HG02938 (cell line): ENCODE data around the gene OXGR1.
A peak's percentile ranks its signal among the peaks of the same experiment; 100 is the strongest.
"Not testable (repeated sequence)": the region's sequence is repeated elsewhere in the genome, so short reads cannot be mapped to it uniquely, and the experiment has no call there.

ENCODE experiments used
- ATAC-seq: cut with Tn5 transposase; IDR thresholded peaks from one replicate; pipeline ENCODE4 v1.9.1; 2021; ENCODE audit warnings: mild to moderate bottlenecking, moderate library complexity; ENCODE audit not compliant: unreplicated experiment

Gene OXGR1

DNA sequence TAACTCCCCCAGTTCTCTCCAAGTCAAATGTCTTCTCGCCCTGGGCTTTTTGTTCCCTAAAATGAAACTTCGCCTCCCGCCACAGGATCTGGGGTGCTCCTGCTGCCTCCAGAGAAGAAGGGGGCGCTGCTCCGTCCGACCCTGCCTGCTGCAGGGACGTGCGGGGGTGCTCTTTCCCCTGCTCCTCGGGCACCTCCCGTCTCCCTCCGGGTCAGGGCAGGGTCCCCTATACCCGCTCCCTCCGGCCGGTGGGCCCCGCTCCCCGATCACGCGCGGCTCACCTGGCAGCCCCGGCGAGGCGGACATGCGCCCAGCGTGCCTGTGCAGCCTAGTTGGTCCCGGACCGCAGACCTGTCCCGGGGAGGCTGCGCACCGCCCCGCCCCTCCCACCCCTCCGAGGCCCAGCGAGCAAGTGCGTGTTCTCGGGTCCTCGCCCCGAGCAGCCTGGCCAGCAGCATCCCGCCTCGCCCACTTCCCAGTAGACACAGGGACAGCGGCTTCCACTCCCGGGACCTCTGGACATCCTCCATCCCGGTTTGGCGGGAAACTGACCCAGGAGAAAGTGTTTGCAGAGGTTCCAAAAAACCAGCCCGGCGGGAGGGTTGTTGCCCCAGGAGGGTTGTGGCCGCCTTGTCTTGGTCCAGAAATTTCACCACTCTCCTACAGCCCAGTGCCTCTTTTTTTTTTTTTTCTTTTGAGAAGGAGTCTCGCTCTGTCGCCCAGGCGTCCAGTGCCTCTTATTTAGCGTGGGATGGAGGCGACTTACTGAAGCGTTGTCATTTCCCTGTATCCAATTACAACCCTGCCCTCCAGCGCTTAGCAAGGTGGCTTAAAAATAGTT, at the start of gene OXGR1:
TSS of gene OXGR1 (minus strand) at position 460 of the 841 bp plus-strand sequence. CDS start 6,717 bp downstream, outside the sequence.
- ATAC-seq = no peak

GRCh38 chr13:97043302-97043701, 49.0 kb upstream of the OXGR1 start:
- ATAC-seq = no peak

GRCh38 chr13:97030705-97031452, 36.6 kb upstream of the OXGR1 start:
- ATAC-seq = peak; percentile 56

DNA sequence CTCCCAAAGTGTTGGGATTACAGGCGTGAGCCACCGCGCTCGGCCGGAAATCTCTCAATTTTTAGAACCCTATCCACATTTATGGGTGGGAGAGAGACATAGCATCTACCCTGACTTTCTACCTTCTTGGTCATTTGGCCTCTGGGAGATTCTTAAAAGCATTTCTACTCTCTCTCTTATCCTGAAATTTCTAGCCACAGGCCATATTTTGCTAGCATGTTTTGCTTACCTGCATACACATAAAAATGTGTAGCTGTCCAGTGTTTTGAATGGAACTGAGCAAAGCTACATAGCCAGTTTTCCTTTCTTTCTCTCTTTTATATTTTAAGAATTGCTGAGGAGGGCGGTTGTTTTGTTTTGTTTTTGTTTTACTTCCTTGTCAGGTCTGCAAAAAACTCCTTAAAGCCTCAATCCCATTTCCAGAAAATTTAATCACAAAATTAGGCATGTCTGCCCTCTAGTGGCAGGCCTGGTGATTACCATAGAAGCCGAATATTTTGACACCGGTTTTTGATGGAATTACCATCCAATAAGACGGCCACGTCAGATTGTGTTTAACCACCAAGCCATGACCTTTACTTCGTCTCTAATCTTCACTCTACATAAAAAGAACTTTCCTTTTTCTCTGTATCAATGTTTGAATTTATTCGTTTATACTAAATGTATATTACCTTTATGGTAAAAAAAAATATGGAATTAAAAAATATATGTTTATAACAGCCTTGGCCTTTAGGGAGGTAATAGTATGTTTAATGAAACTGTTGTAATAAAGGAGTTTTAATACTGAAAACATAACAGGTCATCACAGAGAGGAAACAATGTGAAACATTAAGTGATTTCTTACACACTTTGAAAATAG, 34.4 kb upstream of the OXGR1 start:
- ATAC-seq = no peak

- ATAC-seq = no peak
Observed at GRCh38 chr13:97027162-97027554, 32.9 kb upstream of the OXGR1 start.

- no peak for ATAC-seq
Observed at GRCh38 chr13:97026531-97027161, 32.4 kb upstream of the OXGR1 start.

DNA sequence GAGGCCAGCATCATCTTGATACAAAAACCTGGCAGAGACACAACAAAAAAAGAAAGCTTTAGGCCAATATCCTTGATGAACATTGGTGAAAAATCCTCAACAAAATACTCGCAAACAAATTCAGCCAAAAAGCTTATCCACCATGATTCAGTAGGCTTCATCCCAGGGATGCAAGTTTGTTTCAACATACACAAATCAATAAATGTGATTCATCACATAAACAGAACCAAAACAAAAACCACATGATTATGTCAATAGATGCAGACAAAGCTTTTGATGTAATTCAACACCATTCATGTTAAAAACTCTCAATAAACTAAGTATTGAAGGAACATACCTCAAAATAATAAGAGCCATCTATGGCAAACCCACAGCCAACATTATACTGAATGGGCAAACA, 29.5 kb upstream of the OXGR1 start:
- ATAC-seq = not testable (repeated sequence)

DNA sequence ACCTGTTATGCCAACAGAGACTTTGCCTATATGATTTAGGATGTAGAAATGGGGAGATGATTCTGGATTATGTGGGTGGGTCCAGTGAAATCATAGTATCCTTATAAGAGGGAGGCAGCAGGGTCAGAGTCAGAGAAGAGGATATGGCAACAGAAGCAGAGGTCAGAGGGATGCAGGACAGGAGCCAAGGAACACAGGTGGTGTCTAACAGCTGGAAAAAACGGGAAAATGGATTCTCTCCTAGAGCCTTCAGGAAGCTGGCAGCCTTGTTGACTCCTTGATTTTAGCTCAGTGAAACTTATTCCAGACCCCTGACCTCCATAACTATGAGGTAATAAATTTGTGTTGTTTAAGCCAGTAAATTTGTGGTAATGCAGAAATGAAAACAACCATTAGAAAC, 28.8 kb upstream of the OXGR1 start:
- ATAC-seq = no peak

- ATAC-seq = no peak
Observed at GRCh38 chr13:97021241-97021640, 27.0 kb upstream of the OXGR1 start.

DNA sequence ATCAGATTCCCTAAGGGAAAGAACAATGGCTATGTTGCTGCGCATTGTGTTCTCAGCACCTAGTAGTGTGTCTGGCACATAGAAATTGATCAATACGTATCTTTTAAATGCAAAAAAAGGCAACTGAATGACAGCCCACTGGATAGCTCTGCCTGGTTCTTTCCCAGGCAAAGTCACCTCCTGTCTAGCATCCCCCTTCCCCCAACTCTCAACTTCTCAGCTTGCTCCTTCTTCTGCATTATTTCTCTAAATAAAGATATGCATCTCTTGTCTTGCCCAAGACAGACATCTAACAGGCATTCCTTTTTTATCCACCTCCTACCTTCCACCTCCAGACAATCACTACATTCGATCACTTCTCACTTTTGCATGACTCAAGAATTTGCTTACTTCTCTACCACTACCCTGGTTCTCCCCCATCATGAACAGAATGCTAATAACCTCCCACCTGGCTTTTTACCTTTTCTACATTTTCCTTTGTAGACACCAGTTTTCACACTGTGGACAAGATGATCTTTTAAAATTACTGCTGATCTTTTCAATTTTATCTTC, 26.5 kb upstream of the OXGR1 start:
- no peak for ATAC-seq

DNA sequence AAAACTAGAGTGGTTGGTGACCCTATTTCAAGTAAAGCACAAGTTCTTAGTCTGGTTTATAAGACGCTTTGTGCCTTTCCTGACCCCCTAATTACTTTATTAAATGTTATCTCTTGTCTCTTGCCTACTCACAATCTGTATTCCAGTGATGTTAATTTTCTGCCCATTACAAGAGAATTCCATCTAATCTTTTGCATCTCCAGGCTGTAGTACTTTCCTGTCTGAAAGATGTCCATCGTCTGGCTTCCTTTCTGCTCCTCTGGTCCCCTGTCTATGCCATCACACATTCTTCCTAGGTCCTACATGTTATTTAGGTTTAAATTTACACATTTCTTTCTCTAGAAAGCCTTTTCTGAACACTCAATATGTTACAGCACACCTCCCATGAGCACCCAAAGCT, 25.9 kb upstream of the OXGR1 start:
- no peak for ATAC-seq

DNA sequence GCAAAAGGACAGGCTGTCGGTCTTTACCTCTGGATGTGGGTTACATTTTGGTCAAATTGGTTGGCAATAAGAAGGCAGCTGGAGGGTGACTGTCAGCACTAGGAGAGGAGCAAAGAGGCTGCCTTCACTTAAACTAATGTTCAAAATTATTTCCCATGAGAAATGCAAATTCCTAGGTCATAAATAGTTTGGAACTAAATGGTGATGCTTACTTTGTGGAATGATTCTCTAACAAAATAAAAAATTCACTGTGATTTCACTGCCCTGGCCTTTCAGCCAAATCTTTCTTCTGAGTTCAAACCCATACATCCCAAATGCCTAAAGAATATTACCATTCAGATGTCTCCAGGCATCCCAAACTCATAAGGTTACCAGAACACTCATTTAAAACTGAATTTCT, 25.0 kb upstream of the OXGR1 start:
- no peak for ATAC-seq

DNA sequence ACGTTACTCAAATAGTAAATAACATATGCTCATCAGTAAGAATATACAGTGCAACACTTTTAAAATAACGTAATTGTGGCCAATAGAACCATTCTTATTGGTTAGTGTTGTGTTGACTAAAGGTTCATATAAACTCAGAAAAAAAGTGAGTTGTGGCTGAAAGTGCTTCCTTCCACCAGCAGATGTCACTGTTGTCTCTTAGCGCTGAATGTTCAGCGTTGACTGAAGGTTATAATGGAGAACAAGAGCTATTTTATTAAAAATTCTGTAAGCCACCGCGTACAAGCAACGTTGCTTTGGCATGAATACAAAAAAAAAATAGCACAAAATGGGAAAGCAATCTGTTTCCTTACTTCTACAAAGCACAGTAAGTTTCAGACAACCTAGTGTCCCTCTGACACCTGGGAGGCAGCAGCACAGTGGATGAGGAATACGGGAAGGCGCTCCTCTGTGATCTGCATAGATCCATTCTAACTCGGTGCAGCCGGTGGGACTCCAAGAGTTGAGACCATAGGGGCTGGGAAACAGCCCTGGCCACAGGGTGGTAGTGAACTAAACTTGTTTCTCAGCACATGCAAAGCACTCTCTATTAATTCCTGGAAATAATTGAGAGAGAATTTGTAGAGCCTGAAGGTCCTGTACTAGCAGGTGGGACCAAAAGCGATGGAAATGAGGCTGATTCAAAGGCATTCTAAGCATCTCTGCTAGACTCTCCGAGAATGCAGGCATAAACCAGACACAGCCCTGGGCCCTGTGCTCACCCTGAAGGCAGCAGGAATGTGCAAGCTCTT, 23.9 kb upstream of the OXGR1 start:
- peak; percentile 94 for ATAC-seq

GRCh38 chr13:97017322-97017721, 23.0 kb upstream of the OXGR1 start:
- ATAC-seq = no peak

DNA sequence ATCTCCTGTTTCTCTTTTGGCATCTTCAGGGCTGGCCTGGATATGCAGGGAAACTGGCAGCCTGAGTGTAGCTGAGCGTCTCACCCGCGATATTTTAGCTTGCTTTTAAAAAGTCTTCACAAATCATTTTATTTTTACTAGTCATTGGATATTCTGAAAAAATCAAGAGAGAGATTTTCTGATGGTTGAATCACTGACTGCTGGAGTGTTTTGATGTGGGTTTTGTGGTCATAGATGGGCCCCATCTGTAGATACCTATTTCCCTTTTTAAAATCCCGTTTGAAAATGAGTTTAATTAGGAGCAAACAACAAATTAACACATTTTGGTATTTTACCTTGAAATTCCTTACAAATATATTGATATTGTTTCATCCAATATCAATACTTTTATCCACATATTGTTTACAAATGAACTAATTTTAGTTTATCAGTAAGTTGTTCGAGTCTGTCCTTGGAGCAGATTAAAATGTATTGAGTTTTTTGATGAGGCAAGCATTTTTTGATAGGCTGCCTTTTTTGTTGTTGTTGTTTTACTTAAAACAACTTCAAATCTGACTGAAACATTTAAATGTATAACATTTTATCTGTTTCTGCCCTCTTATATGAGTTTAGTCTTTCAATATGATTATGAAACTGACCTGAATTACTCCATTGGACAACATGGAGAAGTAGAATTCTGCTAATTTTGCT, 21.5 kb upstream of the OXGR1 start:
- ATAC-seq = no peak

DNA sequence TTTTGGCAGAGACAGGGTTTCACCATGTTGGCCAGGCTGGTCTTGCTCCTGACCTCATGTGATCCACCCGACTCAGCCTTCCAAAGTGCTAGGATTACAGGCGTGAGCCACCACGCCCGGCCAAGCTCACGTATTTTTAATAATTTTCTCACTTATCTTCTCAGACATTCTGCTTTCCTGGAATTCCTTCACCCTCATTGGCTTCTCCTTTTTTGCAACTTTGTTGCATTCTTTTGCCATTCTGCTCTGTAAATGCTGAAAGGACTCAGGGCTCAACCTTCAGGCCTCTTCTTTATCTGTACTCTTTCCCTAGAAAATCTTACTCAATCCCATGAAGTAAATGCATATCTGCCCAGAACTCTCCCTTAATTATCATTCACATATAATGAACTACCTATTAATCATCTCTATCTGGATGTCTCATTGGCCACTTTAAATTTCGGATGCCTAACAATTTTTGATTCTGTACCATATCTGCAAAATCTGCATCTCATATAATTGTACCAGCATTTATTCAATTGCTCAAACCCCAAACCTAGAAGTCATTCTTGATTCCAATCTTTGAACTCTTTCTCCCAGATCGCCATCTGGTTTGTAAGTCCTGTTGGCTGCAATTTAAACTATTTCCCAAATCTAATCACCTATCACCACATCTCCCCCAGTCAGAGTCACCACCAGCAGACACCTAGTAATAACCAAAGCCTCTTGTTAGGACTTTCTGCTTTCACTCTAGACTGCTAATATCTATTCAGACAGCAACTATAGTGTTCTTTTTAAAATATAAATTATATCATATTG, 18.2 kb upstream of the OXGR1 start:
- no peak for ATAC-seq

DNA sequence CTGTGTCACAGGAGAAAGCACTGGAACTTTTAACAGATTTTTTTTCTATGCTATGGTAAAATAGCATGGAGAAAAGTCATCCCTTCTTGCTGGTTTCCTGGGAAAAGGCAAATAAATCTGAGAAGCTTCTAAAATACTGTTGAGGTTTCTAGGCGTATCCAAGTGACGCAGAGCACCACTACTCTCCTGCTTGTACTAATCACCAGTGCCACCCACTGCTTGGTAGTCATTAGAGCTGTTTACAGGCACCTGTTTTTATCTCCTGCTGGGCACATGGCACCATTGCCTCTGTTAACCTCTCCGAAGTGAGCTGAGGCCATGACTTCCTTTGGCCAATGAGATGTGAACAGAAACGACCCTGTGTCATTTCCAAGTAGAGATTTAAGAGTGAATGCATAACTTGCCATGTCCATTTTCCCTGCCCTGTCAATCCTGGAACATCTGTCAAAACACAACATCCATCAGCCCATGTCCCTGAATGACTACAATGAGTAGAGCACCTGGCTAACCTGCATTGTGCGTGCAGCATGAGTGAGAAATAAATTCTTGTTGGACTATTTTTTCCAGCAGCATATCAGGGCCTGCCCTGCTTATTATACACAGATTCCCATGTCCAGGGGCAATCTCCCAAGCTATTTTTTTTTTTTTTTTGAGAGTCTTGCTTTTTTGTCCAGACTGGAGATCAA, 17.3 kb upstream of the OXGR1 start:
- ATAC-seq = no peak

DNA sequence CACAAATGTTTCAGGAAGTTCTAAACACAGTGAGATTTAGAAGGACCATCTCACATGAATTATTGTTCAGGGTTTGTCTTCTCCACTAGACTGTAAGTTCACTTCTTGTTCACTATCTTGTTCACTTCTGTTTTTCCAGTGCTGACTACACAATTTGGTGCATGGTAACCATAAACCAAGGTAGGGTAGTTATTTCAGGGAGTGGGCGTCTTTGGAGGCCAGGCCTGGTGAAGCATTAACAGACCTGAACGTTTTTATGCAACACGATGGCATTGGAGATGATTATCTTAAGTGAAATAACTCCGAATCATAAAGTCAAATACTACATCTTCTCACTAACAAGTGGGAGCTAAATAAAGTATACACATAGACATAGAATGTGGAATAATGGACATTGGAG, 14.4 kb upstream of the OXGR1 start:
- no peak for ATAC-seq
